Measurements from ENCODE around the gene JPH4.

GRCh38 chr14:23577710-23578392 lies 739 bp downstream of the JPH4 start:
- TF ChIP-seq CTCF (IDR thresholded peaks at IDR 0.05) (no peak), POLR2A (IDR thresholded peaks at IDR 0.05) (no peak), POLR2AphosphoS5 (IDR thresholded peaks at IDR 0.05) (no peak)
